Fibroblast of lung (primary cell): ENCODE results near the gene OR4D2. TPM values are rescaled to one million over a fixed set of nuclear protein-coding genes. Genes with fewer than 3 reads are reported as not detected.
A peak's percentile ranks its signal among the peaks of the same experiment; 100 is the strongest.
"Not testable (repeated sequence)": the region's sequence is repeated elsewhere in the genome, so short reads cannot be mapped to it uniquely, and the experiment has no call there.

Experiments used
- DNase-seq, 2 donors: peaks; one replicate each; pipeline versions ENCODE4 v3.0.0 to v3.0.0-alpha.2; 2010; ENCODE audit warnings: low read depth in 2 of 2
- H2AFZ ChIP-seq: 2 replicates; pipeline ENCODE4 v1.5.1; 2012; ENCODE audit warnings: low read length, control low read depth, inconsistent platforms
- H3K27ac ChIP-seq: 2 replicates; pipeline ENCODE4 v1.5.1; 2011; ENCODE audit warnings: low read length, control low read depth; ENCODE audit not compliant: insufficient read depth
- H3K27me3 ChIP-seq: 2 replicates; pipeline ENCODE4 v1.5.1; 2011; ENCODE audit warnings: mild to moderate bottlenecking, low read length; ENCODE audit not compliant: control insufficient read depth, insufficient read depth
- H3K36me3 ChIP-seq: 2 replicates; pipeline ENCODE4 v1.5.1; 2011; ENCODE audit warnings: low read length; ENCODE audit not compliant: control insufficient read depth, insufficient read depth
- H3K4me1 ChIP-seq: 2 replicates; pipeline ENCODE4 v1.5.1; 2011; ENCODE audit warnings: low read length; ENCODE audit not compliant: control insufficient read depth, insufficient read depth; ENCODE audit errors: extremely low read depth
- H3K4me2 ChIP-seq: 2 replicates; pipeline ENCODE4 v1.5.1; 2011; ENCODE audit warnings: low read length, control low read depth; ENCODE audit not compliant: insufficient read depth; ENCODE audit errors: extremely low read depth
- H3K4me3 ChIP-seq, 4 experiments: fragments of 200-600 bp in 1 of 4; sonication (generic) in 1 of 4; replicated peaks in 1 of 4; 2 replicates each; pipeline ENCODE4 v1.5.1; 2011 to 2016; ENCODE audit warnings: low read length in 4 of 4, low read depth in 3 of 4, mild to moderate bottlenecking in 3 of 4, control low read depth in 2 of 4, inconsistent platforms in 1 of 4, mixed read lengths in 1 of 4; ENCODE audit not compliant: insufficient read depth in 1 of 4; ENCODE audit errors: control extremely low read depth in 1 of 4
- H3K79me2 ChIP-seq: 2 replicates; pipeline ENCODE4 v1.5.1; 2012; ENCODE audit warnings: mild to moderate bottlenecking, low read length, inconsistent platforms; ENCODE audit not compliant: control insufficient read depth, insufficient read depth
- H3K9ac ChIP-seq: 2 replicates; pipeline ENCODE4 v1.5.1; 2011; ENCODE audit warnings: mild to moderate bottlenecking, low read length, control low read depth; ENCODE audit not compliant: insufficient read depth
- H3K9me3 ChIP-seq: 2 replicates; pipeline ENCODE4 v1.5.1; 2012; ENCODE audit warnings: low read depth, low read length; ENCODE audit not compliant: control insufficient read depth, insufficient read depth
- H4K20me1 ChIP-seq: 2 replicates; pipeline ENCODE4 v1.5.1; 2011; ENCODE audit warnings: low read length; ENCODE audit not compliant: control insufficient read depth, insufficient read depth; ENCODE audit errors: extremely low read depth
- CTCF ChIP-seq, 2 donors: IDR thresholded peaks in 1 of 2; conservative IDR thresholded peaks in 1 of 2; 1 replicate in 1 of 2; 2 replicates in 1 of 2; pipeline ENCODE4 v1.5.1; 2011 to 2012; ENCODE audit warnings: low read length in 2 of 2, control low read depth in 1 of 2, inconsistent platforms in 1 of 2, low read depth in 1 of 2, mild to moderate bottlenecking in 1 of 2
- EZH2 ChIP-seq: IDR thresholded peaks from 2 replicates; pipeline ENCODE4 v1.5.1; 2012; ENCODE audit warnings: low read length, control low read depth, mild to moderate bottlenecking; ENCODE audit errors: missing control alignments
- polyA plus RNA-seq, 2 donors: library from polyadenylated mRNA; depleted of rRNA in 1 of 2; stranded (reverse) in 1 of 2; unstranded in 1 of 2; fragments of >200 nt; gene quantifications; 2 replicates each; pipeline ENCODE4 v1.2.1, GENCODE V29; 2011 to 2012; ENCODE audit warnings: missing spikeins in 1 of 2
- total RNA-seq: library from RNA; depleted of rRNA; stranded (reverse); fragments of >200 nt; gene quantifications from 2 replicates; pipeline ENCODE4 v1.2.1, GENCODE V29; 2014

OR4D2 gene
- total and polyA plus RNA-seq, 2 donors (not counting 1 experiment from before 2014, with no cell fraction given) = not detected

GRCh38 chr17:58136669-58137279, 30.0 kb upstream of the OR4D2 start:
- no peaks in the 10 kb centered on the region for H3K9me3 ChIP-seq
- TF ChIP-seq CTCF (conservative IDR thresholded peaks at IDR 0.05 in 1 of 2, IDR thresholded peaks at IDR 0.05 in 1 of 2; ENCODE audit: low read depth in 1 of 2, low read length in 2 of 2) (peak; percentile 13 to 44), EZH2 (no peak)

GRCh38 chr17:58141505-58141904, 25.3 kb upstream of the OR4D2 start:
- no peaks in the 10 kb centered on the region for H3K4me1 ChIP-seq
- DNase-seq = no peak
- H3K4me3 ChIP-seq = no peak overlapping the region
- no peak overlapping the region for H3K9ac ChIP-seq
- no peak overlapping the region for H3K4me2 ChIP-seq
- H3K27ac ChIP-seq = no peak overlapping the region
- TF ChIP-seq CTCF (conservative IDR thresholded peaks at IDR 0.05 in 1 of 2, IDR thresholded peaks at IDR 0.05 in 1 of 2; ENCODE audit: low read depth in 1 of 2, low read length in 2 of 2) (no peak), EZH2 (no peak)
- no peaks in the 10 kb centered on the region for H3K36me3 ChIP-seq
- no peak overlapping the region for H2AFZ ChIP-seq
- no peaks in the 10 kb centered on the region for H3K27me3 ChIP-seq
- H4K20me1 ChIP-seq = no peaks in the 10 kb centered on the region
- no peaks in the 10 kb centered on the region for H3K79me2 ChIP-seq
- H3K9me3 ChIP-seq = no peaks in the 10 kb centered on the region

More at GRCh38 chr17:58136669-58137279, 30.0 kb upstream of the OR4D2 start:
- DNase-seq = no peak
- H3K4me1 ChIP-seq = no peaks in the 10 kb centered on the region
- no peaks in the 10 kb centered on the region for H4K20me1 ChIP-seq
- no peak overlapping the region for H3K9ac ChIP-seq
- H3K27ac ChIP-seq = no peak overlapping the region
- no peaks in the 10 kb centered on the region for H3K36me3 ChIP-seq
- no peak overlapping the region for H3K4me2 ChIP-seq
- H3K79me2 ChIP-seq = no peaks in the 10 kb centered on the region
- no peak overlapping the region for H2AFZ ChIP-seq
- H3K27me3 ChIP-seq = no peaks in the 10 kb centered on the region
- no peak overlapping the region for H3K4me3 ChIP-seq

GRCh38 chr17:58143335-58143734, 23.4 kb upstream of the OR4D2 start:
- not testable (repeated sequence) for H3K36me3 ChIP-seq, H3K27ac ChIP-seq, H3K79me2 ChIP-seq, H3K9me3 ChIP-seq, H3K4me2 ChIP-seq, H3K27me3 ChIP-seq, H3K4me1 ChIP-seq, H3K4me3 ChIP-seq, DNase-seq, H2AFZ ChIP-seq, H3K9ac ChIP-seq, H4K20me1 ChIP-seq
